Stomach (tissue), 9 donors: Measurements from ENCODE around the gene CLIP2. TPM values are rescaled to one million over a fixed set of nuclear protein-coding genes. Genes with fewer than 3 reads are reported as not detected.
A peak's percentile ranks its signal among the peaks of the same experiment; 100 is the strongest.

Source experiments
- DNase-seq, 2 donors: peaks; one replicate each; pipeline versions ENCODE4 v3.0.0 to v3.0.0-alpha.2; 2013 to 2019
- H3K27ac ChIP-seq, 5 donors: fragments of 200-600 bp in 4 of 5; sonication (generic) in 4 of 5; one replicate each; pipeline ENCODE4 v1.5.1; 2013 to 2019; ENCODE audit warnings: mild to moderate bottlenecking in 1 of 5, moderate library complexity in 1 of 5
- H3K27me3 ChIP-seq, 3 donors: fragments of 200-600 bp; sonication (generic); one replicate each; pipeline ENCODE4 v1.5.1; 2017 to 2019; ENCODE audit warnings: mixed run types in 1 of 3
- H3K36me3 ChIP-seq, 4 donors: fragments of 200-600 bp; sonication (generic); 1 replicate in 3 of 4; 2 replicates in 1 of 4; pipeline ENCODE4 v1.5.1; 2016 to 2019
- H3K4me1 ChIP-seq, 4 donors: fragments of 200-600 bp; sonication (generic); one replicate each; pipeline ENCODE4 v1.5.1; 2016 to 2019
- H3K4me3 ChIP-seq, 4 donors: fragments of 200-600 bp; sonication (generic) in 3 of 4; one replicate each; pipeline ENCODE4 v1.5.1; 2016 to 2019; ENCODE audit warnings: mild to moderate bottlenecking in 1 of 4
- H3K9me3 ChIP-seq, 4 donors: fragments of 200-600 bp; sonication (generic); one replicate each; pipeline ENCODE4 v1.5.1; 2016 to 2019
- EP300 ChIP-seq: sonication (generic); formaldehyde crosslinking; IDR thresholded peaks from one replicate; pipeline ENCODE4 v1.6.1; 2017; ENCODE audit warnings: antibody characterized with exemption
- POLR2A ChIP-seq, 4 donors: fragments of 450-650 bp; IDR thresholded peaks; one replicate each; pipeline ENCODE4 v1.6.1; 2016; ENCODE audit warnings: antibody characterized with exemption in 4 of 4, control low read depth in 2 of 4, mild to moderate bottlenecking in 1 of 4, moderate library complexity in 1 of 4
- POLR2AphosphoS5 ChIP-seq, 3 donors: sonication (generic); formaldehyde crosslinking; IDR thresholded peaks; one replicate each; pipeline ENCODE4 v1.6.1; 2016; ENCODE audit warnings: antibody characterized with exemption in 3 of 3
- WGBS, 5 donors: extraction: QIAGEN DNeasy Blood & Tissue Kit in 3 of 5; methylation state at CpG; one replicate each; pipeline versions ENCODE4 v1.1.5 to v1.1.7; 2013 to 2018; 5-methylcytosine and 5-hydroxymethylcytosine counted together
- intact Hi-C: fragments of 100-400 bp; cut with DNase I; formaldehyde crosslinking; loops from one replicate; pipeline ENCODE4 v1.15.1; 2023; ENCODE audit warnings: low total_unique reads
- polyA plus RNA-seq, 3 donors: library from polyadenylated mRNA; stranded (reverse); fragments of 200-250 nt; gene quantifications; one replicate each; pipeline ENCODE4 v1.2.3, GENCODE V29; 2013
- total RNA-seq, 5 donors: library from RNA; depleted of rRNA; stranded (reverse); fragments of >200 nt; gene quantifications; one replicate each; pipeline versions ENCODE4 v1.1.0 to v1.2.3, GENCODE V29; 2014 to 2016
- TF ChIP-seq, protein P1 (sequence below), 7 experiments: fragments of 450-650 bp in 4 of 7; fragments of 200-600 bp in 3 of 7; sonication (generic) in 3 of 7; IDR thresholded peaks; one replicate each; pipeline ENCODE4 v1.5.1; 2016 to 2019; ENCODE audit warnings: antibody characterized with exemption in 7 of 7, control low read depth in 2 of 7, mild to moderate bottlenecking in 1 of 7
- donor health status: healthy with polysubstance abuse.
- donor health status: Bipolar disorder and iron deficiency.
- donor health status: healthy.

The CLIP2 gene
- total and polyA plus RNA-seq, 8 donors = 4.5 to 485 (median 23.9) TPM

DNA sequence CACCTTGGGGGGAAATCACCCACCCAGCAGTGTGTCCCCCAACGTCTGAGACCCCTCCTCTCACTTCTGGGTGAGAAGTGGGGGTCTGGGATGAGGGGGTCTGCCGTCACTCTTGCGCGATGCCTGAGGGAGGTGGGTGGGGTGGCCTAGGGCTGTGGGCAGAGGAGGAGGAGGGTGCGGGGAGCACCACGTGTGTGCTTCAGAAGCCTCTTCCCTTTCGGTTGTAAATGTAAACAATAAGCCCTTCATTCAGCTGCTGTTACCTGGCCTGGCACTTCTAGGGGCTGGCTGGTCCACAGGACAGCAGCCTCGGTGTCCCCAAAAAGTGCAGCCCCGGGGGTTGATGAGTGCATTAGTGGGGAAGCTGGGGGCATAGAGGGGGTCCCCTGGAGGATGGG lies 1.3 kb downstream of the CLIP2 start:
- intact Hi-C loops = no loop called here
- peak overlapping the region; percentile 85 to 91 (median 88) for H3K27ac ChIP-seq
- H3K4me1 ChIP-seq = peaks cover 66 to 77% (median 74%) of the 10 kb centered on the region in 4 donors
- 8 to 12% (median 10%) methylated on average over 8 to 9 of the region's 9 CpGs for WGBS, 5 donors
- DNase-seq = peak in 1 of 2 donors; percentile 57
- H3K27me3 ChIP-seq = peaks cover 0 to 10% (median 0%) of the 10 kb centered on the region in 3 donors
- peak overlapping the region; percentile 93 to 97 (median 96) for H3K4me3 ChIP-seq
- no peaks in the 10 kb centered on the region for H3K9me3 ChIP-seq
- H3K36me3 ChIP-seq = no peaks in the 10 kb centered on the region
- TF ChIP-seq POLR2A (IDR thresholded peaks at IDR 0.05) = no peak
- no peak for TF ChIP-seq EP300
- TF ChIP-seq, protein P1, sequence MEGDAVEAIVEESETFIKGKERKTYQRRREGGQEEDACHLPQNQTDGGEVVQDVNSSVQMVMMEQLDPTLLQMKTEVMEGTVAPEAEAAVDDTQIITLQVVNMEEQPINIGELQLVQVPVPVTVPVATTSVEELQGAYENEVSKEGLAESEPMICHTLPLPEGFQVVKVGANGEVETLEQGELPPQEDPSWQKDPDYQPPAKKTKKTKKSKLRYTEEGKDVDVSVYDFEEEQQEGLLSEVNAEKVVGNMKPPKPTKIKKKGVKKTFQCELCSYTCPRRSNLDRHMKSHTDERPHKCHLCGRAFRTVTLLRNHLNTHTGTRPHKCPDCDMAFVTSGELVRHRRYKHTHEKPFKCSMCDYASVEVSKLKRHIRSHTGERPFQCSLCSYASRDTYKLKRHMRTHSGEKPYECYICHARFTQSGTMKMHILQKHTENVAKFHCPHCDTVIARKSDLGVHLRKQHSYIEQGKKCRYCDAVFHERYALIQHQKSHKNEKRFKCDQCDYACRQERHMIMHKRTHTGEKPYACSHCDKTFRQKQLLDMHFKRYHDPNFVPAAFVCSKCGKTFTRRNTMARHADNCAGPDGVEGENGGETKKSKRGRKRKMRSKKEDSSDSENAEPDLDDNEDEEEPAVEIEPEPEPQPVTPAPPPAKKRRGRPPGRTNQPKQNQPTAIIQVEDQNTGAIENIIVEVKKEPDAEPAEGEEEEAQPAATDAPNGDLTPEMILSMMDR (IDR thresholded peaks at IDR 0.05) = no peak
- TF ChIP-seq POLR2AphosphoS5 (IDR thresholded peaks at IDR 0.05) = no peak

DNA sequence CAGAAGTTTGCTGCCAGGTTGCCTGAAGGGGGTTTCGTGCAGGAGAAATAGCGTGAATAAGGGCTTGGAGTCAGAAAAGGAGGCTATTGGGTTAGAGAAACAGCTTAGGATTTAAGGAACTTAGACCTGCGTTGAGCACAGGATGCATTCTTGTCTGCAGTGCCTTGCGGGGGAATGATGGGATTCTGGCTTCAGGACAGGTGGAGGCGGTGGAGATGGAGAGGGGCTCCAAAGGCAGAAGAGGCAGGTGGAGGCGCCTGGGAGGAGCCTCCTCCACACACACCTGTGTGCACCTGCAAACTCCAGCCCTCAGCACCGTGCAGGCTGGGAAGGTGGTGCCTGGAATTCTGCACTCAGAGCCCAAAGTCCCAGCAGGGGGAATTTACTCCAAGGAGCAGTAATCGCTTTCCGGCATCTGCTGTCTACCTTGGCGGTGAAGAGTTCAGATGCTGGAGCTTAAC lies 1.8 kb downstream of the CLIP2 start:
- no peak for DNase-seq
- peaks cover 66 to 78% (median 75%) of the 10 kb centered on the region in 4 donors for H3K4me1 ChIP-seq
- peaks cover 0 to 10% (median 0%) of the 10 kb centered on the region in 3 donors for H3K27me3 ChIP-seq
- H3K4me3 ChIP-seq = peak overlapping the region; percentile 93 to 97 (median 96)
- no peaks in the 10 kb centered on the region for H3K9me3 ChIP-seq
- intact Hi-C loops = no loop called here
- 37 to 52% (median 47%) methylated on average over 10 of the region's 10 CpGs for WGBS, 5 donors
- peak overlapping the region in 4 of 5 donors; percentile 85 to 91 (median 89) for H3K27ac ChIP-seq
- no peaks in the 10 kb centered on the region for H3K36me3 ChIP-seq
- TF ChIP-seq EP300 (no peak), POLR2AphosphoS5 (IDR thresholded peaks at IDR 0.05) (no peak), POLR2A (IDR thresholded peaks at IDR 0.05) (no peak)
- TF ChIP-seq, protein P1 (IDR thresholded peaks at IDR 0.05) = no peak

DNA sequence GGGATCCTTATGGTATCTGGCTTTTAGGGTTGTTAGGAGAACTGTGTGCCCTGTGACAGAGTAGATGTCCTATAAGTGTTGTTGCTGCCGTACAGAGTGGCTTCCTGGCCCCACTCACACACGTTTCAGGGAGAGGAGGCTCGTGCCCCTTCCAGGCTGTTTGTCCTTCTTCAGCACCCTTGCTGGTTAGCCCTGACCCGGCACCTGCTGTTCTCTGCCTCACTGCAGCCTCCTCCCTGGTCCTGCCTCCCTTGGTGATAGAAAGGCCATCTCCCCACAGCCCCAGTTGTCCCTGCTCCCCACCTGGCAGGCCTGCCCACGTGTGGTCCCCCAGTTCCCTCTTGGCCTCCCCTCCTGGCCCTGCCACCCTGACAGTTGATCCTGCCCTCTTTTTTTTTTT lies 2.3 kb downstream of the CLIP2 start:
- no peak overlapping the region for H3K4me3 ChIP-seq
- TF ChIP-seq EP300 (no peak), POLR2A (IDR thresholded peaks at IDR 0.05) (no peak), POLR2AphosphoS5 (IDR thresholded peaks at IDR 0.05) (no peak)
- TF ChIP-seq, protein P1 (IDR thresholded peaks at IDR 0.05) = no peak
- H3K36me3 ChIP-seq = peaks cover 0 to 3% (median 0%) of the 10 kb centered on the region in 4 donors
- peaks cover 0 to 10% (median 0%) of the 10 kb centered on the region in 3 donors for H3K27me3 ChIP-seq
- intact Hi-C loops = no loop called here
- peak overlapping the region in 4 of 5 donors; percentile 7 to 91 (median 50) for H3K27ac ChIP-seq
- no peaks in the 10 kb centered on the region for H3K9me3 ChIP-seq
- DNase-seq = no peak
- H3K4me1 ChIP-seq = peaks cover 66 to 78% (median 75%) of the 10 kb centered on the region in 4 donors
- 72 to 81% (median 73%) methylated on average over 5 of the region's 5 CpGs for WGBS, 5 donors

DNA sequence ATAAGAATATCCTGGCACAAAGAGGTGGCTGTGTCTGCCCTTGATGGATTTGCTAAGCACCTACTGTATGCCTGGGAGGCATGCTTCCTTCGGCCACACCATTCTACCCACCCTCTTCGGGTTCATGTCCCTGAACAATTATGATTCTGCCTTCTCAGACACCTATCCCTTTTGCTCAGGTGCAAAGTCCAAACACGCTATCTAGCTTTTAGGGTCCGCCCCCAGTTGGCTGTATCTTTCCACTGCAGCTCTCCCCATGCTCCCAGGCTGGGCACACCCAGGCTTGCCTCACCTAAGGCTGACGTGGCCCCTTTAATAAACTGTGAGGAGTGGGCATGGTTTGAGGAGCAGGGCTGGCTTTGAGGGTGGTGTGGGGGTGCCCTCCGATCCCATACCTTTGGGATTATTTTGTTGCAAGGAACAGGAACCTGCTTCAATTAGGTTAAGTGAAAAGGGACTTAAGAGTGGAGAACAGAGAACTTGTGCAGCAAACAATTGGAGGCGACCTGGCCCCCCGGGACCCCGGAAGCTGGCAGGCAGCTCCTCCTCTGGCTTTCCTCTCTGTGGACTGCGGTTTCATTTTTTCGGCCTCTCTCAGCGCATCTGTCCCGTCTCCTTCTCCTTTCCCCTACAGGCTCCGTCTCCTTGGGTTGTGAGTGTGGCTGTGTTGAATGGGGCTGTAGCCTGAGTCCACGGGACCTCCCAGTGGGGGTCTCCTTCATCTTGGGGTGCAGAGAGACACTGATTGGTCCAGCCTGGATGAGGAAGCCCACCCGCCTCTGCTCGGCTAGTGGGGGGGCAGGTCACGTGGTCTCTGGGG lies 3.8 kb downstream of the CLIP2 start:
- Histone ChIP-seq H3K4me3 (peak overlapping the region; percentile 13 to 35 (median 20)), H3K27ac (peak overlapping the region; percentile 70 to 91 (median 83)), H3K4me1 (peaks cover 60 to 71% (median 68%) of the 10 kb centered on the region in 4 donors), H3K36me3 (peaks cover 0 to 7% (median 0%) of the 10 kb centered on the region in 4 donors), H3K27me3 (peaks cover 0 to 10% (median 0%) of the 10 kb centered on the region in 3 donors), H3K9me3 (no peaks in the 10 kb centered on the region)
- WGBS, 5 donors = 26 to 57% (median 39%) methylated on average over 17 to 18 of the region's 18 CpGs
- intact Hi-C loops = no loop called here
- peak; percentile 85 to 91 for DNase-seq
- TF ChIP-seq POLR2A (IDR thresholded peaks at IDR 0.05) = no peak
- TF ChIP-seq POLR2AphosphoS5 (IDR thresholded peaks at IDR 0.05) = peak in 2 of 3 donors; percentile 73 to 80
